Sigmoid colon (tissue), 7 donors: ENCODE data around the gene PHTF2. TPM values are rescaled to one million over a fixed set of nuclear protein-coding genes. Genes with fewer than 3 reads are reported as not detected.
"Not testable (repeated sequence)": the region's sequence is repeated elsewhere in the genome, so short reads cannot be mapped to it uniquely, and the experiment has no call there.

Experiments
- DNase-seq: peaks from one replicate; pipeline ENCODE4 v3.0.0-alpha.2; 2019
- H3K27ac ChIP-seq, 4 donors: fragments of 200-600 bp; sonication (generic); one replicate each; pipeline ENCODE4 v1.5.1; 2016 to 2019; ENCODE audit warnings: mild to moderate bottlenecking in 1 of 4
- H3K27me3 ChIP-seq, 3 donors: fragments of 200-600 bp; sonication (generic); one replicate each; pipeline ENCODE4 v1.5.1; 2019; ENCODE audit warnings: mild to moderate bottlenecking in 1 of 3
- H3K36me3 ChIP-seq, 4 donors: fragments of 200-600 bp; sonication (generic); one replicate each; pipeline ENCODE4 v1.5.1; 2016 to 2019
- H3K4me1 ChIP-seq, 4 donors: fragments of 200-600 bp; sonication (generic); one replicate each; pipeline ENCODE4 v1.5.1; 2017 to 2019
- H3K4me3 ChIP-seq, 4 donors: fragments of 200-600 bp; sonication (generic); one replicate each; pipeline ENCODE4 v1.5.1; 2017 to 2019; ENCODE audit warnings: mild to moderate bottlenecking in 2 of 4, moderate library complexity in 1 of 4
- H3K9me3 ChIP-seq, 4 donors: fragments of 200-600 bp in 3 of 4; sonication (generic) in 3 of 4; one replicate each; pipeline versions ENCODE4 v1.5.1 to v1.6.1; 2013 to 2019
- CTCF ChIP-seq, 4 experiments: fragments of 450-650 bp in 3 of 4; fragments of 200-600 bp in 1 of 4; IDR thresholded peaks; one replicate each; pipeline ENCODE4 v1.5.1; 2016 to 2019; ENCODE audit warnings: antibody characterized with exemption in 4 of 4, mild to moderate bottlenecking in 3 of 4, moderate library complexity in 2 of 4
- EP300 ChIP-seq, 4 donors: sonication (generic); formaldehyde crosslinking; IDR thresholded peaks; one replicate each; pipeline ENCODE4 v1.6.1; 2017; ENCODE audit warnings: antibody characterized with exemption in 4 of 4
- POLR2A ChIP-seq, 2 donors: fragments of 450-650 bp; IDR thresholded peaks; one replicate each; pipeline ENCODE4 v1.6.1; 2016; ENCODE audit warnings: antibody characterized with exemption in 2 of 2, mild to moderate bottlenecking in 2 of 2, moderate library complexity in 2 of 2
- POLR2AphosphoS5 ChIP-seq, 4 donors: sonication (generic); formaldehyde crosslinking; IDR thresholded peaks; one replicate each; pipeline ENCODE4 v1.6.1; 2017; ENCODE audit warnings: antibody characterized with exemption in 4 of 4
- WGBS, 2 donors: extraction: QIAGEN DNeasy Blood & Tissue Kit; methylation state at CpG; one replicate each; pipeline ENCODE4 v1.1.7; 2013; 5-methylcytosine and 5-hydroxymethylcytosine counted together
- intact Hi-C: fragments of 100-400 bp; cut with DNase I; formaldehyde crosslinking; loops from one replicate; pipeline ENCODE4 v1.15.1; 2023
- polyA plus RNA-seq, 3 donors: library from polyadenylated mRNA; stranded (reverse); fragments of 200-250 nt; gene quantifications; one replicate each; pipeline ENCODE4 v1.2.3, GENCODE V29; 2013
- total RNA-seq, 4 donors: library from RNA; depleted of rRNA; stranded (reverse); fragments of >200 nt; gene quantifications; one replicate each; pipeline ENCODE4 v1.1.0, GENCODE V29; 2016
- donor health status: healthy with polysubstance abuse.
- donor health status: Bipolar disorder and iron deficiency.
- donor health status: healthy.

The PHTF2 gene
- total and polyA plus RNA-seq, 7 donors = 2.3 to 19.3 (median 17.4) TPM

GRCh38 chr7:77985974-77986339, 187.4 kb downstream of the PHTF2 start:
- H3K27ac ChIP-seq = no peak overlapping the region
- WGBS, 2 donors = 84 to 89% methylated on average over 3 of the region's 3 CpGs
- intact Hi-C loops = no loop called here
- DNase-seq = no peak
- H3K9me3 ChIP-seq = no peaks in the 10 kb centered on the region
- no peak overlapping the region for H3K4me3 ChIP-seq
- H3K4me1 ChIP-seq = no peaks in the 10 kb centered on the region
- H3K27me3 ChIP-seq = no peaks in the 10 kb centered on the region
- TF ChIP-seq POLR2A (IDR thresholded peaks at IDR 0.05) = no peak
- TF ChIP-seq CTCF (IDR thresholded peaks at IDR 0.05) = no peak
- no peak for TF ChIP-seq EP300 (IDR thresholded peaks at IDR 0.05)
- TF ChIP-seq POLR2AphosphoS5 (IDR thresholded peaks at IDR 0.05) = no peak
- no peaks in the 10 kb centered on the region for H3K36me3 ChIP-seq

- Histone ChIP-seq H3K36me3 (no peaks in the 10 kb centered on the region), H3K27ac (no peak overlapping the region), H3K27me3 (no peaks in the 10 kb centered on the region), H3K4me1 (no peaks in the 10 kb centered on the region), H3K9me3 (no peaks in the 10 kb centered on the region), H3K4me3 (no peak overlapping the region)
- intact Hi-C loops = no loop called here
- no peak for DNase-seq
- TF ChIP-seq EP300 (IDR thresholded peaks at IDR 0.05) (no peak), CTCF (IDR thresholded peaks at IDR 0.05) (no peak), POLR2AphosphoS5 (IDR thresholded peaks at IDR 0.05) (no peak), POLR2A (IDR thresholded peaks at IDR 0.05) (no peak)
- WGBS, 2 donors = 31 to 67% methylated on average over 6 of the region's 6 CpGs
Observed at GRCh38 chr7:77989981-77990566, 191.5 kb downstream of the PHTF2 start.

- H3K4me3 ChIP-seq = no peak overlapping the region
- no peaks in the 10 kb centered on the region for H3K9me3 ChIP-seq
- no peaks in the 10 kb centered on the region for H3K36me3 ChIP-seq
- H3K27me3 ChIP-seq = no peaks in the 10 kb centered on the region
- WGBS, 2 donors = 45 to 85% methylated on average over 4 of the region's 4 CpGs
- TF ChIP-seq EP300 (IDR thresholded peaks at IDR 0.05) = no peak
- TF ChIP-seq POLR2AphosphoS5 (IDR thresholded peaks at IDR 0.05) = no peak
- TF ChIP-seq CTCF (IDR thresholded peaks at IDR 0.05) = no peak
- TF ChIP-seq POLR2A (IDR thresholded peaks at IDR 0.05) = no peak
- H3K27ac ChIP-seq = no peak overlapping the region
- H3K4me1 ChIP-seq = no peaks in the 10 kb centered on the region
- DNase-seq = no peak
- intact Hi-C loops = no loop called here
Observed at GRCh38 chr7:77991656-77992055, 193.1 kb downstream of the PHTF2 start.

DNA sequence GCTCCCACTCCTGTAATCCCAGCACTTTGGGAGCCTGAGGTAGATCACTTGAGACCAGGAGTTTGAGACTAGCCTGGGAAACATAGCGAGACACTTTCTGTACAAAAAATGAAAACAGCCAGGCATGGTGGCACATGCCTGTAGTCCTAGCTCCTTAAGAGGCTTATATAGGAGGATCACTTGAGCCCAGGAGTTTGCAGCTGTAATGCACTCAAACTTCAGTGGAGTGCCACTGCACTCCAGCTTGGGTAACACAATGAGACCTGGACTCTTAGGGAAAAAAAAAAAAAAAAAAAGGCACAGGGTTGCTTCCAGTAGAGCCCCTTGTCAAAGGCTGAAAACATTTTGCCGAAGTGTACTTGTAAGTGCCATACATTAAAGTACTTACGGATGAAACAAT, 195.3 kb downstream of the PHTF2 start:
- Histone ChIP-seq H3K27me3 (no peaks in the 10 kb centered on the region), H3K27ac (no peak overlapping the region), H3K4me1 (no peaks in the 10 kb centered on the region), H3K4me3 (no peak overlapping the region), H3K36me3 (no peaks in the 10 kb centered on the region), H3K9me3 (no peaks in the 10 kb centered on the region)
- no peak for DNase-seq
- 96% methylated on average over 3 of the region's 3 CpGs for WGBS, 2 donors
- intact Hi-C loops = no loop called here
- no peak for TF ChIP-seq POLR2A (IDR thresholded peaks at IDR 0.05)
- TF ChIP-seq EP300 (IDR thresholded peaks at IDR 0.05) = no peak
- TF ChIP-seq POLR2AphosphoS5 (IDR thresholded peaks at IDR 0.05) = no peak
- no peak for TF ChIP-seq CTCF (IDR thresholded peaks at IDR 0.05)

DNA sequence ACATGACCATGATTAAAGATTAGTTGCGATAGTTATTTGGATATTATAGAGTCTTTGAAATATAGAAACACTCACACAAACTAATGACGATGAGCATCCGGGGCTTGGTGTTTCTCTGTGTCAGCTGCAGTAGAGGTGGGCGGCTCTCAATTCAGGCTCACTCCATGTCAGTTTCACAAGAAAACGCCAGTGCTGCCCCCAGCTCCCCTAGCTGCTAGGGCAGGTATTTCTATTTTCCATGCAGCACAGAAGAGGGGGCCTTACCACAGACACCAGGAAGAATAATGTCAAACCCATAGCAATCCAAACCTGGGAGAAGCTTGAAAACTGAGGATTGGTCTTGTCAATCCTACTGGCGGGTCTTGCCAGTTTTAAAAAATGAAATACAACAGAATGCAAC, 197.1 kb downstream of the PHTF2 start:
- TF ChIP-seq EP300 (IDR thresholded peaks at IDR 0.05) = no peak
- no peak for TF ChIP-seq POLR2AphosphoS5 (IDR thresholded peaks at IDR 0.05)
- TF ChIP-seq CTCF (IDR thresholded peaks at IDR 0.05) = no peak
- no peak for TF ChIP-seq POLR2A (IDR thresholded peaks at IDR 0.05)
- intact Hi-C loops = no loop called here
- 80 to 90% methylated on average over 6 of the region's 6 CpGs for WGBS, 2 donors

GRCh38 chr7:77999168-77999567, 200.6 kb downstream of the PHTF2 start:
- H3K27ac ChIP-seq, H3K36me3 ChIP-seq, H3K4me3 ChIP-seq, H3K4me1 ChIP-seq, DNase-seq, intact Hi-C loops, H3K9me3 ChIP-seq, H3K27me3 ChIP-seq: not testable (repeated sequence)
- WGBS, 2 donors = 76 to 89% methylated on average over 3 of the region's 3 CpGs

More for the DNA sequence above, 197.1 kb downstream of the PHTF2 start:
- Histone ChIP-seq H3K9me3 (no peaks in the 10 kb centered on the region), H3K27ac (no peak overlapping the region), H3K4me1 (no peaks in the 10 kb centered on the region), H3K4me3 (no peak overlapping the region), H3K27me3 (no peaks in the 10 kb centered on the region), H3K36me3 (no peaks in the 10 kb centered on the region)
- DNase-seq = no peak
